DMS153 (cell line): ENCODE measurements around the gene MEIOC.

ENCODE experiments used
- DNase-seq: peaks from one replicate; lab custom pipeline; 2025; lab: John Stamatoyannopoulos, UW

The MEIOC gene

GRCh38 chr17:44708401-44709263, 52.4 kb downstream of the MEIOC start, which contains the start of gene DBF4B:
Gene DBF4B, plus strand, starts transcription at chr17:44708665. Its CDS starts 156 bp downstream, at chr17:44708821.
- peak; percentile 74 for DNase-seq

- no peak for DNase-seq
Observed at GRCh38 chr17:44719444-44719843, 63.2 kb downstream of the MEIOC start.

DNA sequence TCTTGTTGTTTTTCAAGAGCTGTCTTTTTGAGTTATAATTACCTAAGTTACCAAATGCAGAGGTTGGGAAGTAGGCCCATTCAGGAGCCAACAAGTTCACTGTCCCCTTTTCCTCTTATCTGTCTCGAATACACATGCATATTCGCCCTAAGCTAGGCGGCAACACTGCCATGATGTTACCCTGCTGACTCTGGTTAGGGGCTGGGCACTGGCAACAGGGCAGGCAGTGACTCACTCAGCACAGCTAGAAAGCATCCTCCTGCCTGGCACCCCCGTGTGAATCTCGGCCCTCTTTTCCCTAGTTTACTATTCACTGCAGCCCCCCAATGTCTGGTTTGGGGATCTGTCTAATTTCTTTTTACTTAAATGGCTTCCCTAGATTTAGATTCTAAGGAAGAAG, 66.0 kb downstream of the MEIOC start:
- no peak for DNase-seq
